GM21423 (cell line): Measurements from ENCODE around the gene TIGD1.

Experiments used
- ATAC-seq: cut with Tn5 transposase; IDR thresholded peaks from one replicate; pipeline ENCODE4 v1.9.1; 2021; ENCODE audit warnings: mild to moderate bottlenecking, moderate library complexity; ENCODE audit not compliant: unreplicated experiment

Gene TIGD1

DNA sequence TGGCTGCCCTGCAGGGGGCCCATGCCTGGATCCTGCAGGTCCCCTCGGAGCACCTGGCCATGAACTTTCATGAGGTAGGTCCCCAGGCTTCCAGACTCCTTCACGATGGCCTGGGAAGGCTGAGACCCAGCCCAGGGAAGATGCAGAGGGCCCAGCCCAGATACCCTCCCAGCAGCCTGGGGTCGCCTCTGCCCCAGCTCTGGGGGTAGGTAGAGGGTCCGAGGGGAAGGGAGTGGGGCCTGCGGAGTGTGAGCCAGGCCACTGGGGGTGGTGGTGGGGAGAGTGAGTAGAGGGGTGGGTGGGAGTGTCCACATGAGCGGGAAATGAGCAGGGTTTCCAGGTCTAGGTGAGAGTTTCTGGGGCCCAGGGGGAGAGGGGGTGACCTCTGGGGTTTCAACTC, 25.6 kb downstream of the TIGD1 start:
- ATAC-seq = no peak

DNA sequence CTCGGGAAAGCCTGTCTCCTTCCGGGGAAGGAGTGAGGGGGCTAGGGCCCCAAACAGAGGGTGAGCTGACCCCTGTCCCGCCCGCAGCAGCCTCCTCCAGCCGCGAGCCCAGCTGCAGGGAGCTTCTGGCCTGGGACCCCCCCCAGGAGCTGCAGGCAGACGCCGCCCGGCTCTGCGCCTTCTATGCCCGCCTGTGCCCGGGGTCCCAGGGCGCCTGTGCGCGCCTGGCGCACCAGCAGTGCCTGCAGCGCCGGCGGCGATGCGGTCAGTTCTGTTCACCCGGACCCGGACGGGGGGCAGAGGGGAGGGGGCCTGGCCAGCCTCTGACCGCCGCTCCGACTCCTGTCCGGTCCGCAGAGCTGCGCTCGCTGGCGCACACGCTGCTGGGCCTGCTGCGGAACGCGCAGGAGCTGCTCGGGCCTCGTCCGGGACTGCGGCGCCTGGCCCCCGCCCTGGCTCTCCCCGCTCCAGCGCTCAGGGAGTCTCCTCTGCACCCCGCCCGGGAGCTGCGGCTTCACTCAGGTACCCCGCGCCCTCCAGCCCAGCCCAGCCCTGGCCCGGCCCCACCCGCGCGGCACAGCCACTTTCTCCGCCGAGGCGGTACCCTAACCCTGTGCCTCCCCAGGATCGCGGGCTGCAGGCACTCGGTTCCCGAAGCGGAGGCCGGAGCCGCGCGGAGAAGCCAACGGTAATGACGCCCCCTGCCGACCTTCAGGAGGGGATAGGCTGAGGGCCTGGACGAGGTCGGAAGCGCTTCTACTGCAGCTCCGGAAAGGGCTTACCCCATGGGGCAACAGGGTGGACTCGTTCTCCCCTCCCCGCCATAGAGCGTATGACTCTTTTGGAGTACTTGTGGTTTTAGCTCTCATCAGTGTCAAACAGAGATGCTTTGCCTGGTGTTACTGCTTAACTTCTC, 26.4 kb downstream of the TIGD1 start:
- no peak for ATAC-seq

DNA sequence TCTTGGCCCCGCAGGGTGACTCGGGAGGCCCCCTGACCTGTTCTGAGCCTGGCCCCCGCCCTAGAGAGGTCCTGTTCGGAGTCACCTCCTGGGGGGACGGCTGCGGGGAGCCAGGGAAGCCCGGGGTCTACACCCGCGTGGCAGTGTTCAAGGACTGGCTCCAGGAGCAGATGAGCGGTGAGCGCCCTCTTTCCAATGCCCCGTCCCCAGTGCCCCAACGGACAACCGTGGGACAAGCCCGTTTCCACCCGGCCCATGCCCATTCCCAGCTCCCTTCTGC, 27.0 kb downstream of the TIGD1 start:
- ATAC-seq = no peak

DNA sequence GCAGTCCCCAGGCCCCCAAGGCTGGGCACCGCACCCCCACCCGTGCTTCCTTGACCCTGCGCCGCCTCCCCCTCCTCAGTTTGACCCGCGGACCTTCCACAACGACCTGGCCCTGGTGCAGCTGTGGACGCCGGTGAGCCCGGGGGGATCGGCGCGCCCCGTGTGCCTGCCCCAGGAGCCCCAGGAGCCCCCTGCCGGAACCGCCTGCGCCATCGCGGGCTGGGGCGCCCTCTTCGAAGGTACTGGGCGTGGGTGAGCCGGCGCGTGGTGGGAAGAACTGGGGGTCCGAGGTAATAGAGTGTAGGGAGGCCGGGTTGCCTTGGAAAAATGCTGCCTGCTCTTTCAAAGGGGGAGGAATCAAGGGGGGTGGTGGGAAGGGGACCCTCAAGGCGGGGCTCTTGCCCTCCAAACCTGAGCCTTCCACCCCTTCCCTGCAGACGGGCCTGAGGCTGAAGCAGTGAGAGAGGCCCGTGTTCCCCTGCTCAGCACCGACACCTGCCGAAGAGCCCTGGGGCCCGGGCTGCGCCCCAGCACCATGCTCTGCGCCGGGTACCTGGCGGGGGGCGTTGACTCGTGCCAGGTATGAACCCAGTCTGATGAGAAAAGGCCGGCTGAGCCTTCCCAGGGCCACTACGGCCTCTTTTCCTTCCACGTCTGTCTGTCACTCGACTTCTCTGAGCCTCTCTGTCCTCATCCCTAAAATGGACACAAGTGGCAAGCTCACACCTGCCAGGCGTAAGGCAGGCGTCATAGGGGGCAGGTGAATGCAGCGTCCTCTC, 27.5 kb downstream of the TIGD1 start:
- ATAC-seq = no peak

DNA sequence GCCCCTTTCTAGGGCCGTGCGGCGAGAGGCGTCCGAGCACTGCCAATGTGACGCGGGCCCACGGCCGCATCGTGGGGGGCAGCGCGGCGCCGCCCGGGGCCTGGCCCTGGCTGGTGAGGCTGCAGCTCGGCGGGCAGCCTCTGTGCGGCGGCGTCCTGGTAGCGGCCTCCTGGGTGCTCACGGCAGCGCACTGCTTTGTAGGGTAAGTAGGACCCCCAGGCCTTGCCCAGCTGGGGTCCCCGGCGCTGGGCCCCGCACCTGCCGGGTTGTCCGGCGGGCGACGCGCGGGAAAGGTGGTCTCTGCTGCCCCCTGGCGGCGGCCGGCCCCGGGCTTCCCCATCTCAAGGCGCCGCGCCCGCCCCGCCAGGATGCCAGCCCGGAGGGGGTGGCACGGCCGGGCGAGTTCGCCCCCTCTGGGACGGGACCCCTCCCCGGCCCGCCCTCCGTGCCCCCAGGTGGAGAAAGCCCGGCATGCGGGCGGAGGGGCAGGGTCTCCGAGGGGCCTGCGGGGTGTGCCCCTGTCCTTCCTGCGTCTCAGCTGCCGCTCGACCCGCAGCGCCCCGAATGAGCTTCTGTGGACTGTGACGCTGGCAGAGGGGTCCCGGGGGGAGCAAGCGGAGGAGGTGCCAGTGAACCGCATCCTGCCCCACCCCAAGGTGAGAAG, 28.3 kb downstream of the TIGD1 start:
- peak; percentile 60 for ATAC-seq

DNA sequence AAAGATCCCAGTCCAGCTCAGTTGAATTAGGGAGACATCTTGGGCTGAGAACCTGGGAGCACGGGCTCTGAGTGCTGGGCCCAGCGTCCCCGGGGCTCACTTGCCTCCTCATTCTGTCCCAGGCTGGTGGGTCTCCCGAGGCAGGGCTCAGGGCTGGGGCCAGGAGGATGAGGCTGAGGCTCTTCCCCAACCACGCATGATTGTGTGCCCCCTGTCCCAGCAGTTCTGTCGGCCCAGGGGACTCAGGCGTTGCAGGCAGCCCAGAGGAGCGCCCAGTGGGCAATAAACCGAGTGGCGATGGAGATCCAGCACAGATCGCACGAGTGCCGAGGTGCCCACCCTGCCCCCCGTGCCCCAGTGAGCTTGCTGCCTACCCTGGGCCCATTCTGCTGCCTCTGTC, 29.3 kb downstream of the TIGD1 start:
- no peak for ATAC-seq

DNA sequence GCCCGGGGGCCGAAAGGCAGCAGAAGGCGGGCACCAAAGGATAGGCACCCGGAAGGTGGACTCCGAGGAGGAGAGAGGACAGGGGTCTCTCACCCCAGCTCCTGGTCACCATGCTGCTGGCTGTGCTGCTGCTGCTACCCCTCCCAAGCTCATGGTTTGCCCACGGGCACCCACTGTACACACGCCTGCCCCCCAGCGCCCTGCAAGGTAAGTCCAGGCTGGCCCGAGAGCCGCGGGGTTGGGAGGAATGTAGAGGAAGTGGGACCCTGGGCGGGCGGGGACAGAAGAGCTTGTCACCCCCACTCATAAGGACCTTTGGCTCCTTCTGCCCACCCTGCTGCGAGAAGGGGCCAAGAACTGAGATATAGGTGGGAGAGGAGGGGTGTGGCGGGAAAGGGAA, 29.9 kb downstream of the TIGD1 start:
- ATAC-seq = no peak

DNA sequence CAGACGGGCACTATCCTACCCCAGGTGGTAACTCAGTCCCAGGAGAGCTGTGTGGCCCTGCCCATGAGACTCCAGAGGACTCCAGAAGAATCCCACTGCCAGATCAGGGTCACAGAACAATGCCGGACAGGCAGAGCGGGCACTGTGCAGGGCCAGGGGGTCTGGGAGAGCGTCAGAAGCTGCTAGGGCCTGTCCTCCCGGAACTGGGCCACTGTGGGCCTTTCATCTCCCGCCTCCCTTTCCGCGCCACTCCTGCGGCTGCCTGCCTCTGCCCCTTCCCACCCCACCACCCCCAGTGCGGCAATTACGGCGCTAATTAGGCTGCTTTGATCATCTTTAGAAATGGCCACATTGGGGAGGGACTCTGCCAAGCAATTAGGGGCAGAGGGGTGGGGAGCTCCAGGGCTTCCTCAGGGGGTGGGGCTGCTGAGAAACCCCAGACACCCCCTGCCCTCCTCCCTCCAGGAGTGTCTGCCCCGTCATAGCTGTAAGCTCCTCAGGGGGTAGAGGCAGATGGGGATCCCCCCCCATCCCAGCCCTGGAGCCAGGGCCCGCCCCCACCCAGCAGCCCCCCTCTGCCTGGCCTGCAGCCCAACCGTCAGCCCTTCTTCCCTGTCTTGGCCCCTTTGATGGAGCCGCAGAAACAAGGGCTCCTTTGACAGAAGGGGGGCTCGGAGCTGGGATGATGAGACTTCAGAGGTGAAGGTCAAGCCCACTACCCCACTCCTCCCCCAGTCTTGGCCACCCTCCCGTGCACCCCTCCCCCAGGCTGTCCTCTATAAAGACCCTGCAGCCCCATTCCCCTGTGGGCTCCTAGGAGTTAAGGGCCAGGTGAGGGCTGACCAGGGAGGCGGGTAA, 30.5 kb downstream of the TIGD1 start, which contains the start of gene PRSS56:
Gene PRSS56, plus strand, starts transcription at position 808 of the 858 bp plus-strand sequence. CDS start 211 bp downstream, outside the sequence.
- no peak for ATAC-seq

DNA sequence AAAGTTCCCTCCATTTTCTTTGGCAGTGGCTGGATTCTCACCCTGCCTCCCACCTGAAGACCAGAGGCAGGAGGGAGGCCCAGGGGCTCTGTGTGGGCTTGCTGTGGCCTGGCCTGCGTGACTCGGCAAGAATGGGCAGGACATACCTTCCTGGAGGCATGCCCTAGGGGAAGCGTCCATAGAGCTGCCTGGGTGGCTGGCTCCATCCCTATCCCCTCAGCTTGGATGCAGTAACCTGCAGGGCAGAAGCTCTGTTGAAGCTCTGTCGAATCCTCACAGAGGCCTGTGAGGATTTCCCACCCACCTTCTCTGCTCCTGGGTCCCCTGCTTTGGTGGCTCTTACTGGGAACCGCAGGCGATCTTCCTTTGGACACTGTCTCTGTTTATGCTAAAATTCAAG, 31.5 kb downstream of the TIGD1 start:
- ATAC-seq = no peak

DNA sequence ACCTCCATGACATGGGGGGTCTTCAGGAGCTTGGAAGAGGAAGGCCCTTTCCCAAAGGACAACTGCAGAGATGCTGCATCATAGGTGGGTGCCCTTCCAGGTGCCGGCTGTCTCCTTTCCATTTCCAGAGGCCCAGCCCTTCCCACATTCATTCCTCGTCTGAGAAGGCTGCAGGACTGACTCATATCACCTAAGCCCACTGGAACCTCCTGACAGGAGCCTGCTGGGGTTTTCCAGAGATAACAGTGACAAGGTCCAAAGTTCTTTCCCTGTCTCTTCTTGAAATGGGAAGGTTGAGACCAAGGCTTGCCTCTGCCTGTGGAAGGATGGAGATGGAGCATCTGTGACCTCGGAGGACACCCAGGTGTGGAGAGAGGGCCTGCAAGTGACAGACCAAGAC, 33.8 kb downstream of the TIGD1 start:
- ATAC-seq = no peak

DNA sequence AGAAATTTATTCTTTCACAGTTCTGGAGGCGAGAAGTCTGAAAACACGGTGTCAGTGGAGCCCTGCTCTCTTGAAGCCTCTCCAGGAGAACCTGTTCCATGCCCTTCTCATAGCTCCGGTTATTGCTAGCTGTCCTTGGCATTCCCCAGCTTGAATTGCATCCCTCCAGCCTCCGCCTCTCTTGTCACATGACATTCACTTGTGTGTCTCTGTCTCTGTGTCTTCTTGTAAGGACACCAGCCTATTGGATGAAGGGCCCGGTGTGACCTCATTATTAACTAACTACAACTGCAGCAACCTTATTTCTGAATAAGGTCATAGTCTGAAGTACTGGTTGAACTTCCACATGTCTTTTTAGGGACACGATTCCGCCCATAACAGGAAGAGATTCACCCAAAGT, 34.7 kb downstream of the TIGD1 start:
- no peak for ATAC-seq

DNA sequence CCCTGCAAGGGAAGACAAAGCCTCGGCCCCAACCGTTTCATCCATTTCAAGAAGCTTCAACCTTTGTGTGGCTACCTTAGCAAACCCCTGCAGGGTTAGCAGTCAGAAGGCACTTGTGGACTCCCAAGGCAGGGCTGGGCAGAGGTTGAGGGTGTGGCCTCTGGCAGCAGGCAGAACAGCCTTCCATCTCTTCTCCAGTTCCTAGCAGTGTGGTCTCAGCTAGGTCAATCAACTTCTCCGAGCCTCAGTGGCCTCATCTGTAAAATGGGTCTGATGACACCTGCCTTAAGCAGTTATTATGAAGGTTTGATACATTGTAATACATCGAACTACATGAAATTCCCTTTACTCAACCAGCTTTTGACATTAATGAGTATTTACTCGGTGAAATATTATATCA, 37.0 kb downstream of the TIGD1 start:
- ATAC-seq = no peak

DNA sequence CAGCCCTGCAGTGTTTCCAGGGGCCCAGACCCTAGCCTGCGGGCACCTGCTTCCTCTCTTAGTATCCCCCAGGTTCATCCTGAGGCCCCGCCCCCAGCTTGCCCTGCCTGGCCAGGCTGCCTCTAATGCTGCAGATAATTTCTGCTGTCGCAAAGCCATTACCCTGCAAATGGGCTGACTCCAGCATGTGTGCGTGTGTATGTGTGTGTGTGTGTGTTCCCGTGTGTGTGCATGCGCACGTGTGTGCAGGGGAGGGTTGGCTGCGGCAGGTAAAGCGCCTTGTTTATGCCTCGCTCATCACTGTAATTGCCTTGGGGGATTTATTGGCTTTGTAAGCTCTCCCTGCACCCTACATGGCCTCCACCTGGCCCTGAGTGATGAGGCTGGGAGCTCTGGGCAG, 37.8 kb downstream of the TIGD1 start:
- ATAC-seq = no peak

DNA sequence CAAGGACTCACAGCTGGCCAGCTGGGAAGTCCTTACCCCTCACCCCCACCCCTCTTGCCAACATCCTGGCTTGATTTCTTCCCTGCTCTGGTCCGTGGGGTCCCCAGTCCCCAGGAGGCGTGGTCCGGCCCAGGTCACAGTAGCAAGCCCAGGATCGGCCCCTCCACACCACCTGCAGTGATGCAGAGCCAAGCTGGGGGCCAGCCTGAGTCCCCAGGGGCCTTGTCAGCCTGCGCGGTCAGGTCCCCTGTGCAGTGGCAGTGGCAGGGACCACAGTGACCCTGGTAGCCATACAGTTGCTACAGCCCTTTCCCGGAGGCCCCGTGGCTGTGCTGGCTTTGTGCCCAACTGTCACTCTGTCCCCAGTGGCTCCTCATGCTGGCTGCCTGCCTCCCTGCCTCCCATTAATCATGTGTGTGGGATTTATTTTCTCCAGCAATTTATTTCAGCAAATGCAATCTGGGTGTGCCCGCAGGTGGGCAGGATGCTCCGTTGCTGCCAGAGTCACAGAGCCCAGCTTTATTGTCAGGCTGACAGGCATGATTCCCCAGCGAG, 38.9 kb downstream of the TIGD1 start:
- no peak for ATAC-seq

DNA sequence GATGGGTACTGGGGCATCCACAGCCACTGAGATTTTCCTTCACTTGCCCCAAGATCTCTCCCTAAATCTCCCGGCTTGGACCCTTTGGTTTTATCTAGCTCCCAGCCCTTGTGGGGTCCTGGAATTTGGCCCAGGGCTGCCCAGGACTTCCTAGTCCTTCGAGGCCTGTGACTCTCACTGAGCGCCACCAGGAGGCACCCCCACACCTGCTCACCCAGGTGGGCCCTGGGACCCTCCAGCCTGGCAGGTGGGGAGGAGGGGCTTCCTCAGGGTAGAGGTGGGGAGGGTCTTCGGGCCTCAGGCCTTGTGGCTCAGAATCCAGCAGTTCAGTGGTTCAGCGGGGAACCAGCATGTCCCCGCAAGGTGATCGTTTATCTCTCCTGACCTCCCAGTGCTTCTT, 42.1 kb downstream of the TIGD1 start:
- no peak for ATAC-seq

DNA sequence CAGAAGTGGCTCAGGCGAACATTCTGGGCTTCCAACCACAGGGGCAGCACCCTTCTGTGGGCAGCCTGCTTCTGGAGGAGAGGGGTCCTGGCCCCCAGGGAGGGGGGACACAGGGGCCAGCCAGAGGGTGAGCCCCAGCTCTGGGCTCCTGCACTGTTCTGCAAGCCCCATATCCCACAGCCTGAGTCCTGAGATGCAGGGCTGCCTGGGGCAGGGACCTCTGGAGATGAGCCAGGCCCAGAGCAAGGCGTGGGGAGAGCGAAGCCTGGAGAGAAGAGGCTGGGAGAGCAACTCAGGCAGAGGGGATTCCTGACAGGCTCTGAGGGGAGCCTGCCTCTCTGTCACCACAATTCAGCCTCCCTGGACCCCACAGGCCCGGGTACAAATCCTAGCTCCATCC, 43.6 kb downstream of the TIGD1 start:
- ATAC-seq = no peak

DNA sequence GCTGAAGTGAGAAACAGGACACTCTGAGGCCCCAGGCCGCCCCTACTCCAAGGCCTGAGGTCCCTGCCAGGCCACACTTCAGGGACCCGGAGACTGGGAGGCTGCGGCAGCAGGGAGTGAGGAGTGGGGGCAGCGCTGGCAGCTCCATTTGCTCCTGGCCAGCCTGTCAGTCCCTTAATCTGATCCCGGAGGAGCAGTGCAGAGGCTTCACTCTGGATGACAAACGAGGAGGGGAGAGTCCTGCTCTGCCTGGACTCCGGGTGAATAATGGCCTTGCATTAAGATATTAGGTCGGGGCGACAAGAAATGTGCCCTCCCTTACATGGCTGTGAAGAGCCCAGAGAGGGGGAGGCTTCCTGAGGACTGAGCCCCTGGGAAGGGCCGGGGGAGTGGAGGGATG, 44.5 kb downstream of the TIGD1 start:
- ATAC-seq = no peak

DNA sequence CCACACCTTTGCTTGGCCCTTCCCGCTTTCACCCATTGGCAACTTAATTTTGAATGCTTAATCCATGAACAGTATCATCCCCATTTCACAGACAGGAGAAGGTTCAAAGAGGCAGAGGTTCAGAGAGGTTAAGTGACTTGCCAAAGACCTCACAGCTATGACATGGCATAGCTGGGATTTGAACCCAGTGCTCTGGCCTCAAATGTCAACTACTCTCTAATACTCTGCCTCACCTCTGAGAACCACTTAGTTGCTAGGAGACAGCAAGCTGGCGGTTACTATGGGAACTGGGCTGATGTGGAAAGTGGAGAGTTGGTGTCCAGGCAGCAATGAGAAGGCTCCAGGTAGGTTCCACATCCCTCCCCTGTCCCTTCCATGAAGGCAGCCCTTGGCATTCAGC, 45.9 kb downstream of the TIGD1 start:
- ATAC-seq = no peak

DNA sequence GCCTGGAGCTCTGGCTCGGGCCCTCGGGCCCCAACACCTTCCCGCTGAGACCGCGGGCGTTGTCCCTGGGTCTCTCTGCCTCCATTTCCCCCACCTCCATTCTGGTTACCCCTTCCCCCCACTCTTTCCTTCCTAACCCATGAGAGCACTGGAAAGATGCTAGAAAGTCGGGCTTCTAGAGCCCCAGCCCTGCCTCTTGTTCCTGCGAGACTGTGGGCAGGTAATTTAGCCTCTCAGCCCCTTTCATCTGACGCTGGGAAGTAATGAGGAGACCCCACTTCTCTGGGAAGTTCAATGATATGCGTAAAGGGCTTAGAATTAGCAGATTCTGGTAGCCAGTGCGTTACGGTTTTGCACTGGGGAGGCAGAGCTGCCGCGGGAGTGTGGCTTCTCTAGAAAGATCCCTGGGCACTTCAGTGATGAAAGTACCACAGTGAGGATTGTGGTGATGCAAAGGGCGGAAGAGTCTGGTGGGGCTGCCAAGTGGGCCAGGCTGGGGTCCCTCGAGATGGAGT, 46.5 kb downstream of the TIGD1 start:
- no peak for ATAC-seq
